Adipocyte (in vitro differentiated cells): Measurements from ENCODE around the gene SCGB1A1.

Experiments
- DNase-seq: peaks from one replicate; pipeline ENCODE4 v3.0.0-alpha.2; 2015; ENCODE audit warnings: low read depth
- H3K27me3 ChIP-seq: replicated peaks from 2 replicates; pipeline ENCODE4 v1.7.0; 2013; ENCODE audit warnings: mild to moderate bottlenecking, low read length, moderate library complexity; ENCODE audit not compliant: control insufficient read depth, insufficient read depth
- H3K36me3 ChIP-seq: 2 replicates; pipeline ENCODE4 v1.7.0; 2013; ENCODE audit warnings: low read length, mild to moderate bottlenecking, moderate library complexity; ENCODE audit not compliant: control insufficient read depth, insufficient read depth, severe bottlenecking
- H3K4me1 ChIP-seq: 2 replicates; pipeline ENCODE4 v1.7.0; 2013; ENCODE audit warnings: mild to moderate bottlenecking, low read length, moderate library complexity; ENCODE audit not compliant: control insufficient read depth, insufficient read depth
- H3K4me3 ChIP-seq: 2 replicates; pipeline ENCODE4 v1.7.0; 2013; ENCODE audit warnings: mild to moderate bottlenecking, low read length, moderate library complexity
- H3K9ac ChIP-seq: 2 replicates; pipeline ENCODE4 v1.7.0; 2013; ENCODE audit warnings: mild to moderate bottlenecking, low read length, moderate library complexity
- H3K9me3 ChIP-seq: 2 replicates; pipeline ENCODE4 v1.7.0; 2013; ENCODE audit warnings: mild to moderate bottlenecking, low read length, moderate library complexity; ENCODE audit not compliant: control insufficient read depth

SCGB1A1 gene

GRCh38 chr11:62452261-62452660 lies 33.4 kb downstream of the SCGB1A1 start:
- Histone ChIP-seq H3K9me3 (no peaks in the 10 kb centered on the region), H3K36me3 (no peaks in the 10 kb centered on the region), H3K9ac (no peak overlapping the region), H3K27me3 (no peaks in the 10 kb centered on the region), H3K4me3 (no peak overlapping the region), H3K4me1 (peaks cover under 1% of the 10 kb centered on the region)
- no peak for DNase-seq

GRCh38 chr11:62452839-62453468 lies 34.1 kb downstream of the SCGB1A1 start:
- Histone ChIP-seq H3K9ac (no peak overlapping the region), H3K4me3 (no peak overlapping the region), H3K27me3 (no peaks in the 10 kb centered on the region), H3K4me1 (peaks cover 4% of the 10 kb centered on the region), H3K9me3 (no peaks in the 10 kb centered on the region), H3K36me3 (no peaks in the 10 kb centered on the region)
- DNase-seq, result no peak

GRCh38 chr11:62456630-62457029 lies 37.8 kb downstream of the SCGB1A1 start:
- H3K27me3 ChIP-seq, result no peaks in the 10 kb centered on the region
- DNase-seq, result no peak
- peaks cover 25% of the 10 kb centered on the region for H3K4me1 ChIP-seq
- H3K9me3 ChIP-seq, result no peaks in the 10 kb centered on the region
- H3K9ac ChIP-seq, result no peak overlapping the region
- H3K36me3 ChIP-seq, result no peaks in the 10 kb centered on the region
- H3K4me3 ChIP-seq, result no peak overlapping the region

GRCh38 chr11:62457478-62457877 lies 38.6 kb downstream of the SCGB1A1 start:
- no peak for DNase-seq
- peaks cover 33% of the 10 kb centered on the region for H3K4me1 ChIP-seq

GRCh38 chr11:62458212-62459002 lies 39.6 kb downstream of the SCGB1A1 start:
- H3K27me3 ChIP-seq, result no peaks in the 10 kb centered on the region
- peaks cover 37% of the 10 kb centered on the region for H3K4me1 ChIP-seq
- no peak overlapping the region for H3K4me3 ChIP-seq
- H3K9ac ChIP-seq, result peak overlapping the region; percentile 23
- peak; percentile 15 for DNase-seq
- H3K9me3 ChIP-seq, result no peaks in the 10 kb centered on the region
- H3K36me3 ChIP-seq, result no peaks in the 10 kb centered on the region

More at GRCh38 chr11:62457478-62457877, 38.6 kb downstream of the SCGB1A1 start:
- Histone ChIP-seq H3K4me3 (no peak overlapping the region), H3K9ac (no peak overlapping the region), H3K36me3 (no peaks in the 10 kb centered on the region), H3K9me3 (no peaks in the 10 kb centered on the region), H3K27me3 (no peaks in the 10 kb centered on the region)

- H3K36me3 ChIP-seq, result no peaks in the 10 kb centered on the region
- H3K9ac ChIP-seq, result peak overlapping the region; percentile 23
- H3K4me3 ChIP-seq, result no peak overlapping the region
- no peaks in the 10 kb centered on the region for H3K27me3 ChIP-seq
- H3K4me1 ChIP-seq, result peaks cover 37% of the 10 kb centered on the region
- DNase-seq, result peak; percentile 68
- no peaks in the 10 kb centered on the region for H3K9me3 ChIP-seq
Observed at GRCh38 chr11:62459080-62459479, 40.2 kb downstream of the SCGB1A1 start.

GRCh38 chr11:62461740-62462507 lies 43.1 kb downstream of the SCGB1A1 start:
- Histone ChIP-seq H3K27me3 (no peaks in the 10 kb centered on the region), H3K4me1 (peaks cover 37% of the 10 kb centered on the region), H3K4me3 (no peak overlapping the region), H3K9me3 (no peaks in the 10 kb centered on the region), H3K9ac (peak overlapping the region; percentile 5), H3K36me3 (no peaks in the 10 kb centered on the region)
- DNase-seq, result peak; percentile 15

- Histone ChIP-seq H3K9me3 (no peaks in the 10 kb centered on the region), H3K4me3 (no peak overlapping the region), H3K27me3 (no peaks in the 10 kb centered on the region), H3K9ac (peak overlapping the region; percentile 5), H3K4me1 (peaks cover 35% of the 10 kb centered on the region), H3K36me3 (no peaks in the 10 kb centered on the region)
- no peak for DNase-seq
Observed at GRCh38 chr11:62462508-62462892, 43.7 kb downstream of the SCGB1A1 start.

GRCh38 chr11:62463121-62463542 lies 44.3 kb downstream of the SCGB1A1 start:
- Histone ChIP-seq H3K9ac (no peak overlapping the region), H3K4me3 (no peak overlapping the region), H3K4me1 (peaks cover 32% of the 10 kb centered on the region), H3K36me3 (no peaks in the 10 kb centered on the region), H3K9me3 (no peaks in the 10 kb centered on the region), H3K27me3 (no peaks in the 10 kb centered on the region)
- no peak for DNase-seq

- Histone ChIP-seq H3K4me1 (peaks cover 17% of the 10 kb centered on the region), H3K9ac (no peak overlapping the region), H3K27me3 (no peaks in the 10 kb centered on the region), H3K9me3 (no peaks in the 10 kb centered on the region), H3K36me3 (no peaks in the 10 kb centered on the region), H3K4me3 (no peak overlapping the region)
- no peak for DNase-seq
Observed at GRCh38 chr11:62464655-62465054, 45.8 kb downstream of the SCGB1A1 start.

- H3K9me3 ChIP-seq, result no peaks in the 10 kb centered on the region
Observed at GRCh38 chr11:62466444-62466843, 47.6 kb downstream of the SCGB1A1 start.

More at GRCh38 chr11:62466444-62466843, 47.6 kb downstream of the SCGB1A1 start:
- Histone ChIP-seq H3K4me1 (peaks cover 15% of the 10 kb centered on the region), H3K27me3 (no peaks in the 10 kb centered on the region), H3K4me3 (no peak overlapping the region), H3K9ac (no peak overlapping the region), H3K36me3 (no peaks in the 10 kb centered on the region)
- no peak for DNase-seq
